DOHH2 (cell line): Measurements from ENCODE around the gene ARFGEF3.

Experiments
- CTCF ChIP-seq: fragments of 200-600 bp; sonication (generic); IDR thresholded peaks from one replicate; pipeline ENCODE4 v1.5.1; 2014; ENCODE audit warnings: antibody characterized with exemption, mild to moderate bottlenecking, low read depth, low read length; ENCODE audit not compliant: poor library complexity, severe bottlenecking
- EZH2phosphoT487 ChIP-seq: fragments of 200-600 bp; sonication (generic); IDR thresholded peaks from 2 replicates; pipeline ENCODE4 v1.6.1; 2017; ENCODE audit warnings: borderline replicate concordance, mild to moderate bottlenecking, antibody characterized with exemption, low read length, moderate library complexity, mixed read lengths

- no peak for TF ChIP-seq CTCF
- no peak for TF ChIP-seq EZH2phosphoT487
These were observed 225.2 kb downstream of the ARFGEF3 start for GRCh38 chr6:138386897-138387296.
